ENCODE measurements around the gene TCP11L2. TPM values are rescaled to one million over a fixed set of nuclear protein-coding genes. Genes with fewer than 3 reads are reported as not detected.
A peak's percentile ranks its signal among the peaks of the same experiment; 100 is the strongest.

Gene TCP11L2
- total and polyA plus RNA-seq, 2 experiments from 2014 or later, result 17.7 to 26.2 TPM

DNA sequence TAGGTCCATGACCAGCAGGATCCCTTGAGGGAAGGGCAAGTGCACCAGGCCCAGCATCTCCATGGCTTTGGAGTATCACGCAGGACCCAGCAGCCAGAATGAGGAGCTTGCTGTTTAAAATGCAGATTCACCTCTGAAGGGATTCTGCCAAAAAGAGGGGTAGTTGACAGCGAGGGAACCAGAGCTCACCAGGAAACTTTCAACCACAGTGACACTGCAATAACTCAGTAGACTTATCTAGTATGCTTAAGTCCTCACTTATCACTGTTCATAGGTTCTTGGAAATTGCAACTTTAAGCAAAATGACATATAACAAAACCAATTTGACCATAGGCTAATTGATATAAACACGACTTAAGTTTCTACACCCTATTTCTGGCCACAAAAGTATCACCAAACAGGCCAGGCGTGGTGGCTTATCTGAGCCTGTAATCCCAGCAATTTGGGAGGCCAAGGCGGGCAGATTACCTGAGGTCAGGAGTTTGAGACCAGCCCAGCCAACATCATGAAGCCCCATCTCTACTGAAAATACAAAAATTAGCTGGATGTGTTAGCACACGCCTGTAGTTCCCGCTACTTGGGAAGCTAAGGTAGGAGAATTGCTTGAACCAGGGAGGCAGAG, 33.3 kb upstream of the TCP11L2 start:
- Histone ChIP-seq H3F3A (ENCODE audit: insufficient read depth) (peaks cover under 1% of the 10 kb centered on the region; the same call in 1 of the 2 replicates), H3K4me3 (no peak overlapping the region), H3K79me2 (ENCODE audit: insufficient read depth) (no peaks in the 10 kb centered on the region), H3K9ac (no peak overlapping the region), H3K9me3 (ENCODE audit: low read depth) (no peaks in the 10 kb centered on the region), H3K36me3 (ENCODE audit: low read depth) (no peaks in the 10 kb centered on the region), H3K9me2 (ENCODE audit: insufficient read depth) (no peaks in the 10 kb centered on the region), H2AFZ (no peak overlapping the region), H3K27me3 (replicated peaks; ENCODE audit: insufficient read depth) (no peaks in the 10 kb centered on the region), H3K4me1 (ENCODE audit: insufficient read depth) (no peaks in the 10 kb centered on the region), H4K20me1 (ENCODE audit: insufficient read depth) (no peaks in the 10 kb centered on the region), H3K4me2 (ENCODE audit: unreplicated experiment) (no peak overlapping the region), H3K27ac (no peak overlapping the region)
- no peak for DNase-seq
- TF ChIP-seq EZH2phosphoT487 (IDR thresholded peaks at IDR 0.05; ENCODE audit: insufficient read depth, low read depth) (no peak), EZH2 (IDR thresholded peaks at IDR 0.05; ENCODE audit: insufficient read depth, poor library complexity, severe bottlenecking) (no peak)
- in situ Hi-C loops (cut with MboI), result no loop called here
- 84% methylated on average over 7 of the region's 7 CpGs for WGBS, 2 experiments (ENCODE audit: low coverage in 1 of 2, low lambda C conversion rate in 2 of 2, missing lambda C conversion rate in 2 of 2)

DNA sequence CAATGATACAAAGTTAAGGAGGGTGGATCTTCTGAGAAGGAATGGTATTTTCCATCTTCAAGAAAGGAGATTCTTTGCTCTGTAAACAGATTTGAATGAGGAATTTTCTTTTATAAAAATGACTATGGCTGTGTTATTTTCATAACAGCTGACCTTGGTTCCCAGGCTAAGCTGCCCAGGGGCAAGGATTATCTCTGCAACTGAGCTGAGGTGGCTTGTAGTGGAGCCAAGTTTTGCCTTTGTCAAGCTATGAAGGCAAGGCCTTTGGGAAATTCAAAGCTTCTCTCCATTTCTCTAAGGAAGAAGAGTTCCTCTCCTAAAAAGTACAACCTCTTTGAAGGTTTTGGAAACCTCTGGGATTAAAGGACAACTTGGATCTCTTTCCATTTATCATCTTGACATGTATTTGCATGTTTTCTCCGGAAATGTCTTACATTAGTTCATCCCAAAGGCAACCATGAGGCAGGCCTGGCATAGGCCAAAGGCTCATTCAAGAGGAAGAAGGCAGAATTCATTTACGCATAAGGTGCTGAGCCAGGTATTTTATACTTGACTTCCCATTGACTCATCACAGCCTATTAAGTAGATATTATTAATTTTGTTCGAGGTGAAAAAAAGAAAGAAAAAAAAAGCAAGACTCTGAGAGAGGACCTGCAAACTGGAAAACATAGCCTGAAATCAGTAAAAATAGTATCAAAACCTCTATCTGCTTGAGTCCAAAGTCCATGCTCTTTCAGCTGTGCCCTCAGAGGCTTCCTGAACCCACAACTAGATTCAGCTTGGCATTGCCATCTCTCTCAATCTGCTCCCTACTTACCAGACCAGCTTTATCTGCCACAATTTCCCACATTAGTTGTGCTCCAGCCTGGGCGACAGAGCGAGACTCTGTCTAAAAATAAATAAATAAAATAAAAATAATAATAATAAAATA, 30.7 kb upstream of the TCP11L2 start:
- no peak overlapping the region for H2AFZ ChIP-seq
- H3K4me2 ChIP-seq (ENCODE audit: unreplicated experiment), result no peak overlapping the region
- no peak overlapping the region for H3K27ac ChIP-seq
- no peak overlapping the region for H3K4me3 ChIP-seq
- no peaks in the 10 kb centered on the region for H3K9me3 ChIP-seq (ENCODE audit: low read depth)
- H3K9me2 ChIP-seq (ENCODE audit: insufficient read depth), result no peaks in the 10 kb centered on the region
- H3K79me2 ChIP-seq (ENCODE audit: insufficient read depth), result no peaks in the 10 kb centered on the region
- no peak overlapping the region for H3K9ac ChIP-seq
- in situ Hi-C loops (cut with MboI), result no loop called here
- no peaks in the 10 kb centered on the region for H3K27me3 ChIP-seq (replicated peaks; ENCODE audit: insufficient read depth)
- no peaks in the 10 kb centered on the region for H3K4me1 ChIP-seq (ENCODE audit: insufficient read depth)
- H4K20me1 ChIP-seq (ENCODE audit: insufficient read depth), result no peaks in the 10 kb centered on the region
- no peaks in the 10 kb centered on the region for H3K36me3 ChIP-seq (ENCODE audit: low read depth)
- TF ChIP-seq EZH2phosphoT487 (IDR thresholded peaks at IDR 0.05; ENCODE audit: insufficient read depth, low read depth) (no peak), EZH2 (IDR thresholded peaks at IDR 0.05; ENCODE audit: insufficient read depth, poor library complexity, severe bottlenecking) (no peak)
- peaks cover 6% of the 10 kb centered on the region; the same call in 1 of the 2 replicates for H3F3A ChIP-seq (ENCODE audit: insufficient read depth)
- 84 to 96% methylated on average over 4 to 5 of the region's 5 CpGs for WGBS, 2 experiments (ENCODE audit: low coverage in 1 of 2, low lambda C conversion rate in 2 of 2, missing lambda C conversion rate in 2 of 2)
- DNase-seq, result no peak

DNA sequence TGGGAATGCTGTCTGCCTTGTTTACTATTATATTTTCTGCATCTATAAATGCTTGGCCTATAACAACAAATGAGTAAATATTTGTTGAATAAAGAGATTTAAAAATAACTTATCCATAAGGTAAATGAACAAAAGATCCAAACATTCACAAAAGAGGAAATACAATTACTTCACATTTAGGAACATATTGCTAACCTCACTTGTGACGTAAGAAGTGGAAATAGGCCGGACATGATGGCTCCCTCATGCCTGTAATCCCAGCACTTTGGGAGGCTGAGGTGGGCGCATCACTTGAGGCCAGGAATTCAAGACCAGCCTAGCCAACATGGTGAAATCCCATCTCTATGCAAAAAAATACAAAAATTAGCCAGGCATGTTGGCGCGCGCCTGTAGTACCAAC, 29.0 kb upstream of the TCP11L2 start:
- DNase-seq, result no peak
- Histone ChIP-seq H3K9ac (no peak overlapping the region), H2AFZ (no peak overlapping the region), H4K20me1 (ENCODE audit: insufficient read depth) (no peaks in the 10 kb centered on the region), H3K4me1 (ENCODE audit: insufficient read depth) (no peaks in the 10 kb centered on the region), H3K27me3 (replicated peaks; ENCODE audit: insufficient read depth) (no peaks in the 10 kb centered on the region), H3K79me2 (ENCODE audit: insufficient read depth) (no peaks in the 10 kb centered on the region), H3K36me3 (ENCODE audit: low read depth) (no peaks in the 10 kb centered on the region), H3K4me2 (ENCODE audit: unreplicated experiment) (no peak overlapping the region), H3K4me3 (no peak overlapping the region), H3F3A (ENCODE audit: insufficient read depth) (peaks cover 6% of the 10 kb centered on the region; the same call in 1 of the 2 replicates), H3K9me2 (ENCODE audit: insufficient read depth) (no peaks in the 10 kb centered on the region), H3K27ac (no peak overlapping the region), H3K9me3 (ENCODE audit: low read depth) (no peaks in the 10 kb centered on the region)
- TF ChIP-seq EZH2 (IDR thresholded peaks at IDR 0.05; ENCODE audit: insufficient read depth, poor library complexity, severe bottlenecking) (no peak), EZH2phosphoT487 (IDR thresholded peaks at IDR 0.05; ENCODE audit: insufficient read depth, low read depth) (no peak)
- 95 to 96% methylated on average over 6 of the region's 6 CpGs for WGBS, 2 experiments (ENCODE audit: low coverage in 1 of 2, low lambda C conversion rate in 2 of 2, missing lambda C conversion rate in 2 of 2)
- in situ Hi-C loops (cut with MboI), result no loop called here

DNA sequence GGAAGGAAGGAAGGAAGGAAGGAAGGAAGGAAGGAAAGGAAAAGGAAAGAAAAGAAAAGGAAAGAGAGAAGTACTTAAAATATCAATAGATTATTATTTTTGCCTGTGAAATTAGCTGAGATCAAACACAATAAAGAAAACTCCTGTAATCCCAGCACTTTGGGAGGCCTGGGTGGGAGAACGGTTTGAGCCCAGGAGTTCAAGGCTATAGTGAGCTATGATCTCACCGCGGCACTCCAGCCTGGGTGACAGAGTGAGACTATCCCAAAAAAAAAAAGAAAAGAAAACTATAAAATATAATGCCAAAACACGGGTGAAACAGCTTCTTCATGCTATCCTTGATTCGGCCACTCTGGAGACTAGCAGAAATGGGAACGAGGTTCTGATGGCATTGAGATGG, 28.5 kb upstream of the TCP11L2 start:
- 87 to 90% methylated on average over 6 of the region's 6 CpGs for WGBS, 2 experiments (ENCODE audit: low coverage in 1 of 2, low lambda C conversion rate in 2 of 2, missing lambda C conversion rate in 2 of 2)
- no peak for TF ChIP-seq EZH2 (IDR thresholded peaks at IDR 0.05; ENCODE audit: insufficient read depth, poor library complexity, severe bottlenecking)
- no peak for TF ChIP-seq EZH2phosphoT487 (IDR thresholded peaks at IDR 0.05; ENCODE audit: insufficient read depth, low read depth)

More for the DNA sequence above, 28.5 kb upstream of the TCP11L2 start:
- DNase-seq, result no peak
- Histone ChIP-seq H3K9ac (0 out of 2 replicates have a peak overlapping the region, but pooled peaks have one; percentile 3), H3K9me2 (ENCODE audit: insufficient read depth) (no peaks in the 10 kb centered on the region), H3K27ac (0 out of 2 replicates have a peak overlapping the region, but pooled peaks have one; percentile 12), H4K20me1 (ENCODE audit: insufficient read depth) (no peaks in the 10 kb centered on the region), H3K79me2 (ENCODE audit: insufficient read depth) (no peaks in the 10 kb centered on the region), H3F3A (ENCODE audit: insufficient read depth) (peaks cover 6% of the 10 kb centered on the region; the same call in 1 of the 2 replicates), H3K9me3 (ENCODE audit: low read depth) (no peaks in the 10 kb centered on the region), H3K27me3 (replicated peaks; ENCODE audit: insufficient read depth) (no peaks in the 10 kb centered on the region), H3K36me3 (ENCODE audit: low read depth) (no peaks in the 10 kb centered on the region), H3K4me3 (no peak overlapping the region), H3K4me1 (ENCODE audit: insufficient read depth) (no peaks in the 10 kb centered on the region), H3K4me2 (ENCODE audit: unreplicated experiment) (no peak overlapping the region), H2AFZ (peak overlapping the region; percentile 69; the same call in 1 of the 2 replicates)
- in situ Hi-C loops (cut with MboI), result no loop called here
